Fibroblast of pulmonary artery (primary cell): ENCODE measurements around the gene GCDH.
"Not testable (repeated sequence)": the region's sequence is repeated elsewhere in the genome, so short reads cannot be mapped to it uniquely, and the experiment has no call there.

Experiments used
- DNase-seq: peaks from one replicate; pipeline ENCODE4 v3.0.0-alpha.2; 2010; ENCODE audit warnings: low read depth
- H3K4me3 ChIP-seq: replicated peaks from 2 replicates; pipeline ENCODE4 v1.5.1; 2011; ENCODE audit warnings: low read depth, mild to moderate bottlenecking, control low read depth, low read length, moderate library complexity
- CTCF ChIP-seq: IDR thresholded peaks from 2 replicates; pipeline ENCODE4 v1.5.1; 2011; ENCODE audit warnings: mild to moderate bottlenecking, control low read depth, low read length, inconsistent platforms; ENCODE audit errors: missing control alignments

GCDH gene

GRCh38 chr19:12890787-12891552, at the start of gene GCDH:
Gene GCDH, plus strand, starts transcription at chr19:12891160. Its CDS starts 145 bp downstream, at chr19:12891305.
- H3K4me3 ChIP-seq, result peak within 1 kb of the TSS; percentile 93
- DNase-seq, result peak; percentile 99
- TF ChIP-seq CTCF, result no peak

GRCh38 chr19:12842511-12842910, 48.4 kb upstream of the GCDH start:
- H3K4me3 ChIP-seq, result no peak overlapping the region
- no peak for DNase-seq
- no peak for TF ChIP-seq CTCF

GRCh38 chr19:12843328-12843727, 47.6 kb upstream of the GCDH start:
- no peak overlapping the region for H3K4me3 ChIP-seq
- TF ChIP-seq CTCF, result no peak
- DNase-seq, result no peak

GRCh38 chr19:12843999-12844732, 46.8 kb upstream of the GCDH start:
- TF ChIP-seq CTCF, result no peak
- no peak overlapping the region for H3K4me3 ChIP-seq
- DNase-seq, result no peak

- not testable (repeated sequence) for DNase-seq, H3K4me3 ChIP-seq
These were observed 44.3 kb upstream of the GCDH start for GRCh38 chr19:12846613-12847012.

GRCh38 chr19:12847159-12848139, 43.5 kb upstream of the GCDH start:
- peak; percentile 79 for DNase-seq
- TF ChIP-seq CTCF, result peak; percentile 50
- H3K4me3 ChIP-seq, result peak overlapping the region; percentile 31

- no peak for DNase-seq
- H3K4me3 ChIP-seq, result no peak overlapping the region
- no peak for TF ChIP-seq CTCF
These were observed 34.3 kb upstream of the GCDH start for GRCh38 chr19:12856653-12857052.
